Adrenal gland (tissue), 12 donors: Measurements from ENCODE around the gene SYNPO2. TPM values are rescaled to one million over a fixed set of nuclear protein-coding genes. Genes with fewer than 3 reads are reported as not detected.

Experiments used
- DNase-seq, 7 donors: peaks; one replicate each; pipeline ENCODE4 v3.0.0-alpha.2; 2019 to 2020
- H3K27ac ChIP-seq, 5 donors: fragments of 200-600 bp; sonication (generic) in 4 of 5; 1 replicate in 3 of 5; 2 replicates in 2 of 5; pipeline versions ENCODE4 v1.5.1 to v1.8.0; 2016 to 2020; ENCODE audit warnings: mild to moderate bottlenecking in 1 of 5
- H3K27me3 ChIP-seq: fragments of 200-600 bp; 2 replicates; pipeline ENCODE4 v1.8.0; 2021
- H3K36me3 ChIP-seq, 2 donors: fragments of 200-600 bp; replicated peaks in 1 of 2; 1 replicate in 1 of 2; 2 replicates in 1 of 2; pipeline versions ENCODE4 v1.5.1 to v1.8.0; 2018 to 2022
- H3K4me1 ChIP-seq, 2 donors: fragments of 200-600 bp; replicated peaks in 1 of 2; 1 replicate in 1 of 2; 2 replicates in 1 of 2; pipeline versions ENCODE4 v1.5.1 to v1.8.0; 2018 to 2021
- H3K4me3 ChIP-seq, 4 donors: fragments of 200-600 bp; sonication (generic) in 3 of 4; one replicate each; pipeline ENCODE4 v1.5.1; 2016 to 2018
- H3K9me3 ChIP-seq, 3 donors: fragments of 200-600 bp; sonication (generic) in 1 of 3; replicated peaks in 1 of 3; 1 replicate in 2 of 3; 2 replicates in 1 of 3; pipeline versions ENCODE4 v1.5.1 to v1.8.0; 2016 to 2021
- POLR2A ChIP-seq, 2 donors: fragments of 450-650 bp; IDR thresholded peaks; one replicate each; pipeline ENCODE4 v1.6.1; 2017; ENCODE audit warnings: antibody characterized with exemption in 2 of 2, mild to moderate bottlenecking in 2 of 2, moderate library complexity in 1 of 2
- WGBS, 4 donors: extraction: QIAGEN DNeasy Blood & Tissue Kit in 2 of 4; methylation state at CpG; one replicate each; pipeline versions ENCODE4 v1.1.5 to v1.1.7; 2013 to 2017; 5-methylcytosine and 5-hydroxymethylcytosine counted together
- intact Hi-C, 2 donors: fragments of 100-400 bp; cut with DNase I; formaldehyde crosslinking; loops; one replicate each; pipeline versions ENCODE4 v1.14.1 to v1.15.0; 2022 to 2023
- polyA plus RNA-seq, 3 donors: library from polyadenylated mRNA; stranded (reverse); fragments of 200-250 nt in 2 of 3; fragments of 350-450 nt in 1 of 3; fragmentation: Illumina TruSeq in 1 of 3; extraction: RNeasy Lipid Tissue Mini Kit (QIAGEN cat#74804) in 1 of 3; gene quantifications; one replicate each; pipeline ENCODE4 v1.2.3, GENCODE V29; 2013 to 2014
- total RNA-seq, 9 donors: library from RNA; depleted of rRNA in 4 of 9; stranded (reverse); fragments of >200 nt in 4 of 9; fragments of 120-200 nt in 1 of 9; fragmentation: NEBNext Ultra II Directional in 1 of 9; extraction: Animal tissue kit (Norgen Biotek cat#: 25700) in 1 of 9; gene quantifications; one replicate each; pipeline versions ENCODE4 v1.1.0 to v1.2.4, GENCODE V29; 2013 to 2023
- TF ChIP-seq, protein P1 (sequence below), 6 experiments: fragments of 450-650 bp in 4 of 6; fragments of 200-600 bp in 2 of 6; sonication (generic) in 1 of 6; IDR thresholded peaks; 1 replicate in 5 of 6; 2 replicates in 1 of 6; pipeline versions ENCODE4 v1.5.1 to v1.8.0; 2016 to 2021; ENCODE audit warnings: antibody characterized with exemption in 6 of 6, mild to moderate bottlenecking in 2 of 6, moderate library complexity in 1 of 6
- donor health status: healthy with polysubstance abuse.
- donor health status: Bipolar disorder and iron deficiency.
- donor health status: DM: yes; HTN: yes; CAD: no.
- donor health status: DM: no; HTN: no; CAD: no.
- donor health status: DM: no; HTN: no; CAD: no.
- donor health status: DM: yes; HTN: yes; CAD: no.

Gene SYNPO2
- total and polyA plus RNA-seq, 12 donors = 4.5 to 49.0 (median 18.4) TPM

DNA sequence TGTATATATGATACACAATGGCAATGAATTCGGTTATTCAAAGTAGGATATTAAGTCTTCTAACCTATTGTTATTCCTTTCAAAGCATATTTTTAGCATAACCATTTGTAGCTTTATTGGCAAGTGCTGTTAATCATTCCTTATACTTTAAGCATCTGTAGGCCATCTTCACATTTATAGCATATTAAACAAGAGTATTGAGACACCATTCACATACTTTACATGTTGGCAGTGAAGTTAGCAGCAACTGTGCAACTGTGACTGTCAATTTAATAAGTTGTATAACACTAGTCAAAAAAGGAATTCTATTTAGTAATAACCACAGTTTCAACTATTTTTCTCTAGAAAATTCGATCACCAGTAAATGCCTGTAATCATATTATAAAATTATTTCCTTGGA lies 139.6 kb downstream of the SYNPO2 start:
- peak overlapping the region in 1 of 5 donors; percentile 37 for H3K27ac ChIP-seq
- H3K9me3 ChIP-seq = no peaks in the 10 kb centered on the region
- intact Hi-C loops = no loop called here
- H3K27me3 ChIP-seq = no peaks in the 10 kb centered on the region
- no peak for DNase-seq
- no peaks in the 10 kb centered on the region for H3K36me3 ChIP-seq
- H3K4me3 ChIP-seq = peak overlapping the region in 1 of 4 donors; percentile 42
- TF ChIP-seq POLR2A (IDR thresholded peaks at IDR 0.05) = no peak
- TF ChIP-seq, protein P1, sequence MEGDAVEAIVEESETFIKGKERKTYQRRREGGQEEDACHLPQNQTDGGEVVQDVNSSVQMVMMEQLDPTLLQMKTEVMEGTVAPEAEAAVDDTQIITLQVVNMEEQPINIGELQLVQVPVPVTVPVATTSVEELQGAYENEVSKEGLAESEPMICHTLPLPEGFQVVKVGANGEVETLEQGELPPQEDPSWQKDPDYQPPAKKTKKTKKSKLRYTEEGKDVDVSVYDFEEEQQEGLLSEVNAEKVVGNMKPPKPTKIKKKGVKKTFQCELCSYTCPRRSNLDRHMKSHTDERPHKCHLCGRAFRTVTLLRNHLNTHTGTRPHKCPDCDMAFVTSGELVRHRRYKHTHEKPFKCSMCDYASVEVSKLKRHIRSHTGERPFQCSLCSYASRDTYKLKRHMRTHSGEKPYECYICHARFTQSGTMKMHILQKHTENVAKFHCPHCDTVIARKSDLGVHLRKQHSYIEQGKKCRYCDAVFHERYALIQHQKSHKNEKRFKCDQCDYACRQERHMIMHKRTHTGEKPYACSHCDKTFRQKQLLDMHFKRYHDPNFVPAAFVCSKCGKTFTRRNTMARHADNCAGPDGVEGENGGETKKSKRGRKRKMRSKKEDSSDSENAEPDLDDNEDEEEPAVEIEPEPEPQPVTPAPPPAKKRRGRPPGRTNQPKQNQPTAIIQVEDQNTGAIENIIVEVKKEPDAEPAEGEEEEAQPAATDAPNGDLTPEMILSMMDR (IDR thresholded peaks at IDR 0.05) = no peak
- 72 to 80% (median 77%) methylated on average over 2 of the region's 2 CpGs for WGBS, 4 donors
- peaks cover 0 to 13% of the 10 kb centered on the region in 2 donors for H3K4me1 ChIP-seq

DNA sequence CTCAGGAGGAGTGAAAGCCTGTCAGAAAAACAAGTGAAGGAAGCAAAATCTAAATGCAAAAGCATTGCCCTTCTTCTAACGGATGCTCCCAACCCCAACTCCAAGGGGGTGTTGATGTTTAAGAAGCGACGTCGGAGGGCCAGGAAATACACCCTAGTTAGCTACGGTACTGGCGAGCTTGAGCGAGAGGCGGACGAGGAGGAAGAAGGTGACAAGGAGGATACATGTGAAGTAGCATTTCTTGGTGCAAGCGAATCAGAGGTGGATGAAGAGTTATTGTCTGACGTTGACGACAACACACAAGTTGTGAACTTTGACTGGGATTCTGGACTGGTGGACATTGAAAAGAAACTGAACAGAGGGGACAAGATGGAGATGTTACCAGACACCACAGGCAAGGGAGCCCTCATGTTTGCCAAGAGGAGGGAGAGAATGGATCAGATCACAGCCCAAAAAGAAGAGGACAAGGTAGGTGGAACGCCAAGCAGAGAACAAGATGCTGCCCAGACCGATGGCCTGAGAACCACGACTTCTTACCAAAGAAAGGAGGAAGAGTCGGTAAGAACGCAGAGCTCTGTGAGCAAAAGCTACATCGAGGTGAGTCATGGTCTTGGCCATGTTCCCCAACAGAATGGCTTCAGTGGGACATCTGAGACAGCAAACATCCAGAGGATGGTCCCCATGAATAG lies 141.3 kb downstream of the SYNPO2 start:
- no peak overlapping the region for H3K4me3 ChIP-seq
- H3K4me1 ChIP-seq = peaks cover 0 to 10% of the 10 kb centered on the region in 2 donors
- H3K36me3 ChIP-seq = no peaks in the 10 kb centered on the region
- H3K9me3 ChIP-seq = no peaks in the 10 kb centered on the region
- intact Hi-C loops = loop anchor here in 1 of 2 donors (10.0 kb wide), 1 partner anchor 45 kb away; no protein-coding TSS in a partner anchor
- TF ChIP-seq, protein P1 (IDR thresholded peaks at IDR 0.05) = no peak
- TF ChIP-seq POLR2A (IDR thresholded peaks at IDR 0.05) = no peak
- H3K27ac ChIP-seq = no peak overlapping the region
- DNase-seq = no peak
- WGBS, 4 donors = 93 to 96% (median 94%) methylated on average over 18 of the region's 18 CpGs
- H3K27me3 ChIP-seq = no peaks in the 10 kb centered on the region

DNA sequence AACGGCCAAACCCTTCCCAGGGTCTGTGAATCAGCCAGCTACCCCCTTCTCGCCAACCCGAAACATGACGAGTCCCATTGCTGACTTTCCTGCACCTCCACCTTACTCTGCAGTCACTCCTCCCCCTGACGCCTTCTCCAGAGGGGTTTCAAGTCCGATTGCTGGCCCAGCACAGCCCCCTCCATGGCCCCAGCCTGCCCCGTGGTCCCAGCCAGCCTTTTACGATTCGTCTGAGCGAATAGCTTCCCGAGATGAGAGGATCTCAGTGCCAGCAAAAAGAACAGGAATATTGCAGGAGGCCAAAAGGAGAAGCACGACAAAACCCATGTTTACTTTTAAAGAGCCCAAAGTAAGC lies 141.9 kb downstream of the SYNPO2 start:
- H3K4me1 ChIP-seq = peaks cover 0 to 10% of the 10 kb centered on the region in 2 donors
- intact Hi-C loops = loop anchor here in 1 of 2 donors (10.0 kb wide), 1 partner anchor 46 kb away; no protein-coding TSS in a partner anchor
- 89 to 96% (median 90%) methylated on average over 12 of the region's 12 CpGs for WGBS, 4 donors

DNA sequence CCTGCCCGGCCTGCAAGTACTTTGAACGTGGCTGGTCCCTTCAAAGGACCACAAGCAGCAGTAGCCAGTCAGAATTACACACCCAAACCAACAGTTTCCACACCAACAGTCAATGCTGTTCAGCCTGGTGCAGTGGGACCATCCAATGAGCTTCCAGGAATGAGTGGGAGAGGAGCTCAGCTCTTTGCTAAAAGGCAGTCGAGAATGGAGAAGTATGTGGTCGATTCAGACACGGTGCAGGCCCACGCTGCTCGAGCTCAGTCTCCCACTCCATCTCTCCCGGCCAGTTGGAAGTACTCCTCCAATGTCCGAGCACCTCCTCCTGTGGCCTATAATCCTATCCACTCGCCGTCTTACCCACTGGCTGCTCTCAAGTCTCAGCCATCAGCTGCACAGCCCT lies 142.6 kb downstream of the SYNPO2 start:
- intact Hi-C loops = loop anchor here in 1 of 2 donors (10.0 kb wide), 1 partner anchor 46 kb away; no protein-coding TSS in a partner anchor
- H3K36me3 ChIP-seq = no peaks in the 10 kb centered on the region
- no peak for DNase-seq
- peaks cover 0 to 13% of the 10 kb centered on the region in 2 donors for H3K4me1 ChIP-seq
- no peak overlapping the region for H3K27ac ChIP-seq
- H3K27me3 ChIP-seq = no peaks in the 10 kb centered on the region
- no peak overlapping the region for H3K4me3 ChIP-seq
- H3K9me3 ChIP-seq = no peaks in the 10 kb centered on the region
- 85 to 95% (median 90%) methylated on average over 9 to 11 of the region's 11 CpGs for WGBS, 4 donors
- TF ChIP-seq POLR2A (IDR thresholded peaks at IDR 0.05) = no peak
- TF ChIP-seq, protein P1 (IDR thresholded peaks at IDR 0.05) = no peak

More for the DNA sequence above, 141.9 kb downstream of the SYNPO2 start:
- Histone ChIP-seq H3K9me3 (no peaks in the 10 kb centered on the region), H3K4me3 (no peak overlapping the region), H3K27ac (no peak overlapping the region), H3K36me3 (no peaks in the 10 kb centered on the region), H3K27me3 (no peaks in the 10 kb centered on the region)
- no peak for TF ChIP-seq POLR2A (IDR thresholded peaks at IDR 0.05)
- TF ChIP-seq, protein P1 (IDR thresholded peaks at IDR 0.05) = no peak
- no peak for DNase-seq
